Measurements from ENCODE around the gene ADGRG2.
"Not testable (repeated sequence)": the region's sequence is repeated elsewhere in the genome, so short reads cannot be mapped to it uniquely, and the experiment has no call there.

The ADGRG2 gene

DNA sequence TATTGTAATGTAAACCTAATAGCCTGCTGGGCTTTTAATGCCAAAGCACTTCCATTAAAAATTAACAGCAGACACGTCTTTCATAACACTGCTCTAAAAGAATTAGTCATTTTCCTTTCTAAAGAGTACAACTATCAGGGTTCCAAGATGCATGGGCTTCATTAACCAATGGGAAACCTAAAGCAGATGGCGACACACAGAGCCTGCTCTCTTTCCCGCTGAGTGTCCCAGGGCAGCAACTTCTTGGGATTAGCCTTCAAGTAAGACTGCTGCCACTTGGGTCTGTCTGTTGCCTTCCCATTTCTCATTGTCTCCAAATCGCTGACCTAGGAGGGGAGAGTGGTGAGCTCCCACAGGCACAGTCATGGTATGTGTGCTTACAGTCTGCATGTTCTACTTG lies 124.4 kb downstream of the ADGRG2 start:
- DNase-seq (ENCODE audit: low spot score): no peak

DNA sequence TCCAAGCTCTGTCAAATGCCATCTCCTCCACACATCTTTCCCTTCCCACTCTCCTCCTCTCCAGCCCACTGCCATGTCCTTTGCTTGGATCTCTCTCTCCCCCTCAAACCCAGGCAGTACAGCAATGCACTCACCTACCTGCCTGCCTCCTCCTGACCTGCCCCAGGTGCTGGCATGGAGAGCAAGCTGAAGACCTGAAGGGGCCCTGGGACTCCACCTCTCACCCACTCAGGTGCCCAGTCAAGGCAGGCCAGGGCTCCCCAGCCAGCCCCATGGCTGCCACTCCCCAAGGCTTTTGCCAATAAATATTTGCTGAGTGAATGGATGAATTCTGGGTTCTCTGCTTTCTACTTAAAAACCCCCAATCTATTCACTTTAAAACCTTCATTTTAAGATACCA lies 125.7 kb downstream of the ADGRG2 start:
- no peak for DNase-seq (ENCODE audit: low spot score)

DNA sequence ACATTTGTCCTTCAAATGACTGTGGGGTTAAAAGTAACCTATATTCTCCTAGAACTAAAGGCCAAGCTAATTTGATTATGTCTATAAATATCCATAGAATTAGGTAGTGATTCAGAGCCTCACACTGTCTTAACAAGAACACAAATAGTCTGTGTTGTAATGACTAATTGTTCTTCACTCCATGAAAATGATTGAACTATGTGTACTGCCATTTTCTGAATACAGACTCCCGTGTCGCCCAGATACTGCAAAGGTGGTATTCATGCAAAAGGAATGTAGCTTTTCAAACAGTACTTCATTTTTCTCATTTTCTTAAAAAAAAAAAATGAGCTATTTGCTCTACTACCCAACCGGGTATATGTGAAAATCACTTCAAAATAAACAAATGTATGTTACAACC lies 127.0 kb downstream of the ADGRG2 start:
- no peak for DNase-seq (ENCODE audit: low spot score)

DNA sequence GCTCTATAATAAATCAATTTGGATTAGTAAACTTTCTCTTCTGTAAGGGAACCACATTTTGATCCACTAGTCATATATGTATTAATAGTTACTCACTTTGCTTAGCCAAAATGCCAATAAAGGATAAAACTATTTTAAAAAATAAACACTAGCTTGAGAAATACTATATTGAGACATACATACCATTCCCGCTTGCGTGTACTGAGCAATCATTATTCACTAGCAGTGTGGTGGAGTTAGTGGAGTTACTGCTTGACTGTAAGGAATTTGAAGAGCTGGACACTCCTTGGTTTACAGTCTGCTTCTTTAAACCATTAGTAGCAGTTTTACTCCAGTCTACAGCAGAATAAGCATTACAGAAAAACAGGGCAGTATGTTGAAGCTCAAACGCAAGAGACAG lies 127.6 kb downstream of the ADGRG2 start:
- DNase-seq (ENCODE audit: low spot score): no peak

DNA sequence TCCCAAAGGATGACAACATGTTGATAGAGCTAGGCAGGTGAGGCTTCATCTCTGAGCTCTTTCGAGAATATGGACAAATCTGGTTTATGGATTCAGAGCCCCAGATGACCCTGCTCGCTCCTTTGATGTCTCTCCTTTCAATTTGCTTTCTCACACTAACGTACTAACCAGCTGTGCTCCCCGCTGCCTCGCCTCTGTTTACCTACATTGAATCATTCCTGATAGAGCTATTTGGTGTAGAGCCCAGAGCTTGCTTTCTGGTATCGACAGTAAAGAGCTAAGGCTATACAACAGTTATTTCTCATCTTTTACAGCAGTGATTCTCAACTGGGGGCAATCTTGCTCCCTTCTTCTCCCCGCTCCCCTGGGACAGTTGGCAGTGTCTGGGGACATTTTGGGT lies 129.4 kb downstream of the ADGRG2 start:
- no peak for DNase-seq (ENCODE audit: low spot score)

DNA sequence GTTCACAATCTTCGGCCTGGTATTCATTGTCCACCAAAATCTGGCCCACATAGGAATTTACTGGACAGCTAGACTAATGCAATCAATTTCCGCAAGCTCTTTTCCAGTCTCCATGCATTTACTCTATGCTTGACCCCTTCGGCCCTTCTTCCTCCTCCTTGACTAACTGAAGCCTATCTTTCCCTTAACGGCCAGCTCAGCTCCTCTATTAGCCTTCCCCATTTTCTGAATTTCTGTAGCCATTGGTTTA lies 137.2 kb downstream of the ADGRG2 start:
- DNase-seq (ENCODE audit: low spot score): no peak

DNA sequence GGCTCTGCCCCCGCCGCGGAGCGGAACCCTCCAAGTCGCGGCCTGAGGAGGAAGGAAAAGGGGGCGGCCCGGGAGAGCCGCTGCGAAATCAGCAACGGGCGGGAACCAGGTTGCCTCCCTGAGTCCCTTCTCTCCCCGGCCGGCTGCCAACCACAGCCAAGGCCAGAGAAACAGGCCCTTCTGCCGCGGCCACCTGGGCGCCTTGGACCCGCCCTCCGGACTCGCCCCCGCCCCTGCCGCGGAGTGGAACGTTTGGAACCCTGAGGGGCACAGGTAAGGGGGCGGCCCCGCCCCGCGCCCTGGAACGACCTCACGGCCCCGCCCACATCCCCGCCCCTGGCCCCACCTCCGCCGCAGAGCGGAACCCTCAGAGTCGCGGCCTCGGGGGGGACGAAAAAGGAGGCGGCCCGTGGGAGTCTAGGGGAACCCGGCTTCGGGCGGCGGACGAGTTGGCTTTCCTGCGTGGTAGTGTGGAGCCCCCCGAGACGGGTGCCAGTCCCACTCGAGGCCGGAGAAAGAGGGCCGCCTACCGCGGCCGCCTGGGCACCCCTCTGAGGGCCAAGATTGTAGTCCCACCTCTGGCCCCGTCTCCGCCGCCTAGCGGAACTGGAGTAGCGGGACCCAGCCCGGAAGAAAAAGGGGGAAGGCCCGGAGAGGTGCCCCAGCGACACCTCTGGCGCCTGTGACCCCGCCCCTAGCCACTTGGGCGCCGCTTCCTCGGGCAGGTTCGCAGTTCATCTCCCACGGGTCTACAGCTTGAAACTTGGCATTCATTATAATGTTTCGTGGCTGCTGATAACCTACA lies 137.7 kb downstream of the ADGRG2 start:
- peak; percentile 86 for DNase-seq (ENCODE audit: low spot score)

DNA sequence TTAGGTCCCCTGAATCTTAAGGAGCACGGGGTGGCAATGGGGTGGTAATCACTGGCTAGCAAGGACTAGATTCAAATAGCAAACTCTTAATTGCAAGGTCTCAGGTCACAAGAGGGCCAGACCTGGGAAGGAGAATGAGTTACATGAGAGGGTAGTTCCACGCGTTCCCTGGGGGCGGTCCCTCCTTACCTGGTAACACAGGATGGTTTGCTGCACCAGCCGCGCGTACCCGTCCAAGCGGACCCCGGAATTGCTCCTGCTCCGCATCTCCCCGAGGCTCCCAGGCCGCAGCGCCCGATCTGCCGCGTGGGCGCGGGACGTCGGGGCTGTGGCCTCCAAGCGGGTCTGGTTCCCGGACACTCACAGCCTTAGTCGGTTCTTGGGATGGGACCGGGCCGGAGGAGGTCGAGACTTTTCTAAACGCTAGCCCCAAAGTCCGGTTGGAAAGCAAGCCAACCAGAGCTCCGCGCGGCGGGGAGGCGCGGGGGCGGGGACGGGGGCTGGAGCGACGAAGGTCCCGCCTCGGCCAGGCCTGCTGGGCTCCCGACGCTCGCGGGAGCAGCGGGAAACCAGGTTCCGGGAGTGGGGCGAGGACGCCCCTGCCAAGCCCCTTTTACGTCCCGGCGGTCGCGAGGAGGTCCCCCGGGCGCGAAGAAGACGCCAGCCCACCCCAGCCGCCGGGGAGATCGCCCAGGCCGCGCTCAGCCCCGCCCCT lies 138.4 kb downstream of the ADGRG2 start, which contains the start of gene PHKA2:
Gene PHKA2, minus strand, starts transcription at position 449 of the 715 bp plus-strand sequence. Its CDS starts 182 bp downstream, at position 267.
- no peak for DNase-seq (ENCODE audit: low spot score)

DNA sequence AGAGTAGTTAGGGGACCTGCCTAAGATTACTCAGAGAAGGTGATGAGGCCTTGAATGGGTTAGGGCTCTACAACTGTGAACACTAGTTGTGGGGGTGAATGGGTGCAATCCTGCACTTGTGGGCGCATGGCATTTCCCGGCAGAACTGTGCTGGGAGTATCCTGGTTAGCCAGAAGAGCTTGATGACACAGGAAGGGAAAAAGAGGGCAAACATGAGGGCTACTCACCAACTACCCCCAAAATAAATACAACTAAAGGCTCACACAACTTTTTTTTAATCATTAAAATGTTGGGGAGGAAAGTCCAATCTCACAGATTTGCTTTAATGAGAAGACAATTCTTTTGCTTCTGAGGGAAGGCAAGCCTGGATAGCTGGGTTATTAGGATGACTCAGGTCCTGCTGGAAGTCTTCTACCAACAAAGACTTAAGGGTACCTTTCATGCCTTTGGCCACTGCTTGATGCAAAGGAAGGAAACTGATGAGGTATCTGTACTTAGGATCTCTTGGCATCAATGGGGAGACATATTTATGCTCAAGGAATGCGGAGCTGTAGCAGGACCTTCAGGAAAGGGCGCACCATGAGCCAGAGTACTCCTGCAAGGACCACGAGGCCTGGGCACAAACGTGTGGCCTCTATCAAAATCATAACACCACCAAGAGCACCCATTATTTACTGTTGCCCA lies 141.0 kb downstream of the ADGRG2 start:
- no peak for DNase-seq (ENCODE audit: low spot score)

DNA sequence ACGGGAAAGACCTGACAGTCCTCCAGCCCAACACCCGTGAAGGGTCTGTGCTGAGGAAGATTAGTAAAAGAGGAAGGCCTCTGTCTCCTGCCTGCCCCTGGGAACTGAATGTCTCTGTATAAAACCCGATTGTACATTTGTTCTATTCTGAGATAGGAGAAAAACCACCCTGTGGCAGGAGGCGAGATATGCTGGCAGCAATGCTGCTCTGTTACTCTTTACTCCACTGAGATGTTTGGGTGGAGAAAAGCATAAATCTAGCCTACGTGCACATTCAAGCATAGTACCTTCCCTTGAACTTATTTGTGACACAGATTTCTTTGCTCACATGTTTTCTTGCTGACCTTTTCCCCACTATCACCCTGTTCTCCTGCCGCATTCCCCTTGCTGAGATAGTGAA lies 142.0 kb downstream of the ADGRG2 start:
- not testable (repeated sequence) for DNase-seq (ENCODE audit: low spot score)

DNA sequence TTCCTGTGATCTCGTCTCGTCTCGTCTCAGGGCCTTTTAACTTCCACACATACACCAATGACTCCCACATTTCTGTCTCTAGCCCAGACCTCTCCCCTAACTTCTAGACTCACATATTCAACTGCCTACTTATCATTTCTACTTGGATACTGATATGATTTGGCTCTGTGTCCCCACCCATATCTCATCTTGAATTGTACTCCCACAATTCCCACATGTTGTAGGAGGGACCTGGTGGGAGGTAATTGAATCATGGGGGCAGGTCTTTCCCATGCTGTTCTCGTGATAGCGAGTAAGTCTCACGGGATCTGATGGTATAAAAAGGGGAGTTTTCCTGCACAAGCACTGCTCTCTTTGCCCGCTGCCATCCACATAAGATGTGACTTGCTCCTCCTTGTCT lies 147.3 kb downstream of the ADGRG2 start:
- no peak for DNase-seq (ENCODE audit: low spot score)

DNA sequence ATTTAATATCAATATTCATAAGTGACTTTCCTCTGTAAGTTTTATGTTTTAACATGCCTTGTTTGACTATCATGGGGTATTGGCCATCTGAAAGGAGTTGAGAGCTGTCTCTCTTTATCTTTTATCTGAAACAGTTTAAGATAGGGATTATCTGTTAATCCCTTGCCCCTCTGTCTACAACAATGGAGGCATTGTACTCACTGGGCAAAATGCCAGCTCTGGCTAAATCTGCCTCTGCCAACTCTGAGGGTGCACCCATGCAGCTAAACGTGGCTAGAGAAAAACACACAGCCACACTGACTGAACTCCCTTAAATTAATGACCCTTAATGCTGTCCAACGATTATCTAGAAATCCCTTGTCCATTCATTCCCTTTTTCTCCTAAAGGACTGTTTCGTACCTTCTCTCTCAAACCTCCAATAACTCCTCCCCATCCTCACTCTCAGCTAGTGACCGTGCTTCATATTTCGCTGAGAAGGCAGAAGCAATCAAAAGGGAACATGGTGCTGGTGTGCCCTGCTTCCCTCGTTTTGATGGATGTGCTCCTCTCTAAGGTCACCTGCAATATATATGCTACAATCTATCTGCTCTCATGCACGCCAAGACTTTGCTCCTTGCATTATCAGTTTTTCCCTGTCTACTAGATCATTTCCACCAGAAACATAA lies 148.6 kb downstream of the ADGRG2 start:
- DNase-seq (ENCODE audit: low spot score): no peak

DNA sequence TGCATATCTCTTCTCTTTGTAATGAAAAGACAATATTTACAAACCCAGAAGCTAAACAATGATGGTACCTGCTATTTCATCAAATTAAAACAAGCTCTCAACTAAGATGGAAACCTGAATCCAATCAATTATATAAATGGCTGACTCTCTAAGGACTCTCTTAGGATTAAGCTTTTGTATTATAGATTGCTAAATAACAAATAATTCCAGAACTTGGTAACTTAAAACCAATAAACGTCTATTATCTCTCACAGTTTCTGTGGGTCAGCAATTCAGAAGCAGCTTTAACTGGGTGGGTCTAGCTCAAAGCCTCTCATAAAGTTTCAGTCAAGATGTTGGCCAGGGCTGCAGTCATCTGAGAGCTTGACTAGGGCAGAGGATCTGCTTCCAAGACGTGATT lies 150.8 kb downstream of the ADGRG2 start:
- DNase-seq (ENCODE audit: low spot score): no peak

DNA sequence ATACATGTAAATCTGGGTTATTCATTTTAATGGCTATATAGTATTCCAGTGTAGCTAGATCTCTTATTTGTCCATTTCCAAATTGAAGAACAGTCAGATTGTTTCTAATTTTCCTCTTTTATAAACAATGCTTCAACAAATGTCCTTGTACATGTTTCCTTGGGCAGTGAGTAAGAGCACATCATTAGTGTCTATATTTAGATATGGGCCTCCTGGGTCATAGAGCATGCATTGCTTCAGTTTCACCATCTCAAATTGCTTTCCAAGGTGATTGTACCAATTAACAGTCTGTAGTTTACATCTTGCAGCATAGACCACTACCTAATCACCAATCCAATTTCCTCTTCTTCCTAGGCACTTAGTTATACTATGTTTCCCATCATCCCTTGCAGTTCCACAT lies 151.8 kb downstream of the ADGRG2 start:
- DNase-seq (ENCODE audit: low spot score): no peak

DNA sequence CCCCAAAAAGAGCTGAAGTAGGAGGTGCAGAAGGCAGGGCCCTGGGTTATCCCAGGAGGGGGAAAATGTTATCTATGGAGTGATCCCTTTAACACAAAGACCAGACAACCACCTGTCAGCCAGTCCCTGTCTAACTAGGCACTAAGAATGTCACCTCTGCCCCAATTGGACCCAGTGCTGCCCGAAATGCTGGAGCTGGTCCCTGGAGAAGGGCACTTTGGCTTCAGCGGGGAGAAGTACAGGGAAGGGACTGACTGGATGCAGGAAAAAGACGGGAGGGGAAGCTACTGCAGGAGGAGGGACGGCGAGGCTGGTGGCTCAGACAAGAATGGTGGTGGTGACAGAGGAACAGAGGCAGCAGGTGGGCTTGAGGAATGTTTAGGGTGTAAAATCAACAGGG lies 155.6 kb downstream of the ADGRG2 start:
- no peak for DNase-seq (ENCODE audit: low spot score)

DNA sequence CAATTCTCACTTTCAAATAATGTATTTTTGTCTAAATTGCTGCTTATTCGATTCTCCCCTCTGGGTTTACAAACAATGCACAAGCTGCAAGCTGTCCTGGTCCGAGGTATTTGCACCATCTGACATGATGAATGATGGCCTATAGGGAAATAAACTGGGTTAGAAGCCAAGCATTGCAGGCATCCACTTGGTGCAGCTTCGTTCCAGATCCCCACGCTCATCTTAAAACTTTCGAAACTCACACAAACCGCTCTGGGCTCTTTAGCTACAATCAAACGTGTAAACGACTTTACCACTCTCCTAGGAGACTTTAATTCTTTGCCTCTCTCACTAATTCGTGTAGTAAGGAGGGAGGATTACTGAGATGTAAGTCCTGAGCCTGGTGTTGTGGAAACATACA lies 157.4 kb downstream of the ADGRG2 start:
- DNase-seq (ENCODE audit: low spot score): no peak

DNA sequence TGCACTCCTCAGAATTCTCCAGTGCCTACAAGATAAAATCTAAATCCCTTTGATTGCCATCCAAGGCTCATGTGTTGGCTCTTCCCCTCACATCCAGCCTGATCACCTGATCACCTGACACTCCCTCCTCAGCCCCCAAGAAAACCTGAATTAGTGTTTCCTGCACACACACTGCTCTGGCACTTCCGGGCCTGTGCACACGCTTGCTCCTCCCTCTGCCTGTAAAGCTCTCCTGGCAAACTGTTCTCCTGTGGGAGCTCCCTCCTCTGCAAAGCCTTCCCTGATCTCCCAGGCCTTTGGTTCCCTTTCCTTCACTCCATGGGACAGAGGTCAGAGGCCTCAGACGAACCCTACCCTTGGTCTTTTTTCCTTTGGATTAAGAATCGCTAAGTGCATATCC lies 158.2 kb downstream of the ADGRG2 start:
- no peak for DNase-seq (ENCODE audit: low spot score)

DNA sequence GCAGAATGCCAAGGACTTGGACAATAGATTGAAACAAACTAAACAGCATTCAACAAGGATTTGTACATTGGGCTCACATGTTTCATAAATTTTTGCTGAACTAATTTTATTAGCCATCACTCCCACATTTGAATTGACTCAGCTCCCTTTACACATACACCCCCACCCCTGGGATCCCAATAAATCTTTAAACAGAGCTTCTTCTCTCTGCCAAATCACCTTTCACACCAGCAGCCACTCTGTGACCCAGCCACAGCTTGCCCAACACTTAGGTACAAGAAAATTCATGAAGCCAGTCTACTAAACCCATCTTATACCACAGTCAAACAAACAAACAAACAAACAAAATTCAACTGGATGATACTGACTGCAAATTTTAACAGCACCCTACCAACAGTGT lies 159.9 kb downstream of the ADGRG2 start:
- DNase-seq (ENCODE audit: low spot score): no peak

DNA sequence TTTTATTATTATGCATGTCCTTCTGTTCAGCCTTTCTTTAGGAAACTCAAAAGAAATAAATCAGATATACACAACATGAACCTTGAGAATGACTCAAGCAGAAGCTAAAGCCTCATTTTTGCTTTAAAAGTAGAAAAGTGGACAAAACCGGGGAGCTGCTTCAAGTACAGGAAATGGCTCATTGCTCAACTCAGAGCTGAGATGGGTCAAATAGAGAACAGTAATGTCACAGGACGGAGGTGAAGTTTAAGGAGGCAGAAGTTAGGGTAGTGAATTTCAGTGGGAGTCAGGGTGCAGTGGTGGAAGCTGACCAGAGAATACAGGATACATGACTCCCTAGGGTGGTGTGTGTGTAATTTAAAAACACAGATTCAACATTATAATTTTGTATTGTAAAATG lies 160.6 kb downstream of the ADGRG2 start:
- no peak for DNase-seq (ENCODE audit: low spot score)

DNA sequence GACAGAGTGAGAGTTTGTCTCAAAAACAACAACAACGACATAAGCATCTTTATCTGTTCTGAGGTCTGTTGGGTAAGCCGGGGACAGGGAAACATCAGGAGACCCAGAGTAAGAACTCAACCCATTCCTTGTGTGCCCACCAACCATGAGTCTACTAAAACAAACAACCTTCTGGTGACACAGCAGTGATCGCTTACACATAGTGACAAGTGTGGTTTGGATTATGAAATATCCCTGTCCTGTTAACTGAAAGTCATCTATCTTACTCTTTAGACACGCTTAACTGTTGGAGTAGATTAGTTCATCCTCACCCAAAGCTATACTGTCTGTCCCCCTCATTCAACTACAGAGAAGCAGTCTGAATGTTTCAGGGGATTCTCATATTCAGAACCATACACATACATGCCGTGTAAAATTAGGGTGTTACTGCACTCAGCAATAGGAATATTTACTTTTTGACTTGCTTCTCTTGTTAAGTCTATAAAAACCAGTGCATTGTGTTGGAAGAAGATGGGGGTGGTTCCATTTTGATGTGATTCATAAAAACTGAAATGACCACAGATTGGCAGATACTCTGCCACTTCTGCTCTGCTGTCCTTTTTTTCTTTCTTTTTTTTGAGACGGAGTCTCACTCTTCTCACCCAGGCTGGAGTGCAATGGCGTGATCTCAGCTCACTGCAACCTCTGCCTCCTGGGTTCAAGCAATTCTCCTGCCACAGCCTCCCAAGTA lies 165.8 kb downstream of the ADGRG2 start:
- DNase-seq (ENCODE audit: low spot score): no peak

DNA sequence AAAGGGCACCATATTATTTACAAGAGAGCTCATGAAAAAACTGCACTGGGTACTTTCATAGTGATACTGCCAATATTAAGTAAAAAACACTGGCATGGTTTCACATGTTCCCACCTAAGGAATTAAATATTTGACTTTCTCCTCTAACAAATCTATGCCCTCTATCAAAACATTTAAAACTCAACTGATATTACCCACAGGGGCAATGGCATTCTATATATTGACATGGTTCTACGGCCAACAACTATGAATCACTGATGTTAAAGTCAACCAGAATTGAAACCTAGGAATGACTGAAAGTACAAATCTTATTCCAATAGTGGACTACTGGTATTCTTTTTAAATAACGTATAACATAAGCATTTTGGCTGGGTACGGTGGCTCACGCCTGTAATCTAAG lies 166.6 kb downstream of the ADGRG2 start:
- no peak for DNase-seq (ENCODE audit: low spot score)

DNA sequence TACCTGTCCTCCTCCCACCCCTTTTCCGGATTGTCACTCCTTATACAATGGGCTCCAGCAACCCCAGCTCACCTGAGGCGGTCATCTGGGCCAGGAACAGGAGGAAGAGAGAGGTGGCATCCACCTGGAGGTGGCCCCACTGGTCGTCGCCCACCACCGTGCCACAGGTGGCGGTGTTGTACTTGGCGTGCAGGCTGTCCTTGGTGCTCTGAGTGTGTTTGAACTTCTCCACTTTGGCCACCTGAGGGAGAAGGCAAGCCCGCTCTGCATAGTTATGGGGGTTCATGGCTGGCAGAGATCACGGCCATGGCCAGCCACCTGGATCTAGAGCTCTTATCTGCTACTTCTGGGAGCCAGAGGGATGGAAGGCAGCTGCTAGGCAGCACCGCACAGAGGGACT lies 171.2 kb downstream of the ADGRG2 start:
- no peak for DNase-seq (ENCODE audit: low spot score)

Data from CD4-positive, alpha-beta T cell treated with Interleukin-15 for 4 hours (primary cell).